Measurements from ENCODE around the gene DPY19L1.
"Not testable (repeated sequence)": the region's sequence is repeated elsewhere in the genome, so short reads cannot be mapped to it uniquely, and the experiment has no call there.

DNA sequence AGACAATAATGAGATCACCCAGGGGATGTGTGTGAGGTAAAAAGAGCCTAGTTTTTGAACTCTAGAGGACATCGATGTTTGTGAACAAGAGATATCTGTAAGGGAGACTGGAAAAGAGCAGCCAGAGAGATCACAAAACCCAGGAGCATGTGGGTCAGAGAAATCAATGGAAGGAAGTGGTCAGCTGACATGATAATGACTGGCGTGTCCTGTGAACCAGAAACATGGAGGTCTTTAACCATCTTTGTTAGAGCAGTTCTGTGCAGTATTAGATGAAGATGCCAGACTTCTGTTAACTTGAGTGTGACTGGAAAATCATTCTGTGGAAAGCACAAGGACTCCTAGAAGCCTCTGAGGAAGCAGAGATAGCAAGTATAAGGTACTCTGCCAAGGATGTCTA, 6.0 kb upstream of the DPY19L1 start:
- not testable (repeated sequence) for TF ChIP-seq POLR2A, POLR2AphosphoS5, SPI1, TAF1 (IDR thresholded peaks at IDR 0.05; ENCODE audit: low read depth, low read length)

All from GM12891 (cell line).